Body of pancreas (tissue), 4 donors: ENCODE results near the gene FXR2. TPM values are rescaled to one million over a fixed set of nuclear protein-coding genes. Genes with fewer than 3 reads are reported as not detected.

Experiments used
- ATAC-seq: fragments of 150-250 bp; one replicate; pipeline ENCODE4 v1.9.1; 2016
- DNase-seq, 4 donors: peaks; one replicate each; pipeline ENCODE4 v3.0.0-alpha.2; 2019
- H3K27ac ChIP-seq, 4 donors: fragments of 200-600 bp; sonication (generic); 1 replicate in 3 of 4; 2 replicates in 1 of 4; pipeline versions ENCODE4 v1.5.1 to v1.6.1; 2016 to 2019; ENCODE audit warnings: mild to moderate bottlenecking in 1 of 4, mixed read lengths in 1 of 4, moderate library complexity in 1 of 4
- H3K27me3 ChIP-seq, 2 donors: fragments of 200-600 bp; sonication (generic); one replicate each; pipeline ENCODE4 v1.6.0; 2016; ENCODE audit warnings: mild to moderate bottlenecking in 1 of 2
- H3K36me3 ChIP-seq, 2 donors: fragments of 200-600 bp; sonication (generic); replicated peaks in 1 of 2; 2 replicates each; pipeline ENCODE4 v1.5.1; 2016; ENCODE audit warnings: low read depth in 2 of 2; ENCODE audit not compliant: insufficient read depth in 1 of 2
- H3K4me1 ChIP-seq: fragments of 200-600 bp; sonication (generic); one replicate; pipeline ENCODE4 v1.6.0; 2016
- H3K4me3 ChIP-seq, 2 donors: fragments of 200-600 bp; sonication (generic); 1 replicate in 1 of 2; 2 replicates in 1 of 2; pipeline ENCODE4 v1.5.1; 2016 to 2019
- H3K9me3 ChIP-seq, 3 donors: fragments of 200-600 bp; sonication (generic); 1 replicate in 2 of 3; 2 replicates in 1 of 3; pipeline ENCODE4 v1.5.1; 2016
- CTCF ChIP-seq, 7 experiments: fragments of 450-650 bp in 4 of 7; fragments of 200-600 bp in 3 of 7; sonication (generic) in 3 of 7; IDR thresholded peaks; one replicate each; pipeline ENCODE4 v1.5.1; 2016 to 2019; ENCODE audit warnings: antibody characterized with exemption in 7 of 7
- POLR2A ChIP-seq, 3 donors: fragments of 450-650 bp; IDR thresholded peaks; one replicate each; pipeline ENCODE4 v1.6.1; 2016; ENCODE audit warnings: antibody characterized with exemption in 3 of 3, mild to moderate bottlenecking in 2 of 3
- WGBS, 2 donors: methylation state at CpG; one replicate each; pipeline ENCODE4 v1.1.5; 2017; 5-methylcytosine and 5-hydroxymethylcytosine counted together
- intact Hi-C: fragments of 100-400 bp; cut with DNase I; formaldehyde crosslinking; loops from one replicate; pipeline ENCODE4 v1.15.1; 2023
- total RNA-seq, 2 donors: library from RNA; depleted of rRNA; stranded (reverse); fragments of >200 nt; gene quantifications; one replicate each; pipeline ENCODE4 v1.1.0, GENCODE V29; 2016

The FXR2 gene
- total RNA-seq, 2 donors from 2014 or later = 10.2 to 10.9 TPM

GRCh38 chr17:7558544-7559319 is 56.0 kb downstream of the FXR2 start, which contains the start of gene TNFSF13:
Gene TNFSF13 (plus strand): TSS chr17:7558750. CDS start chr17:7559040, 290 bp downstream.
- peak; percentile 54 to 69 (median 64) for DNase-seq
- intact Hi-C loops = no loop called here
- Histone ChIP-seq H3K4me1 (peaks cover 53% of the 10 kb centered on the region), H3K9me3 (no peaks in the 10 kb centered on the region), H3K27ac (peak within 1 kb of the TSS; percentile 92 to 99 (median 98)), H3K27me3 (no peaks in the 10 kb centered on the region), H3K36me3 (no peaks in the 10 kb centered on the region), H3K4me3 (peak within 1 kb of the TSS; percentile 5 to 39)
- TF ChIP-seq POLR2A (IDR thresholded peaks at IDR 0.05) (peak in 1 of 3 donors; percentile 5), CTCF (IDR thresholded peaks at IDR 0.05) (no peak)
- WGBS, 2 donors = 5 to 6% methylated on average over 16 of the region's 16 CpGs
- ATAC-seq = peak; percentile 12

GRCh38 chr17:7557775-7558543 is 56.7 kb downstream of the FXR2 start:
- ATAC-seq (peak; percentile 76), DNase-seq (peak; percentile 93 to 97 (median 96))
- Histone ChIP-seq H3K9me3 (no peaks in the 10 kb centered on the region), H3K36me3 (no peaks in the 10 kb centered on the region), H3K4me3 (peak overlapping the region in 1 of 2 donors; percentile 5), H3K4me1 (peaks cover 45% of the 10 kb centered on the region), H3K27ac (peak overlapping the region; percentile 92 to 99 (median 98)), H3K27me3 (no peaks in the 10 kb centered on the region)
- intact Hi-C loops = no loop called here
- TF ChIP-seq CTCF (IDR thresholded peaks at IDR 0.05) (peak in 3 of 7 experiments; percentile 11 to 31 (median 23)), POLR2A (IDR thresholded peaks at IDR 0.05) (peak; percentile 69 to 94 (median 91))
- 2 to 3% methylated on average over 15 to 21 of the region's 21 CpGs for WGBS, 2 donors

- H3K27ac ChIP-seq = peak overlapping the region; percentile 92 to 99 (median 98)
- H3K4me3 ChIP-seq = no peak overlapping the region
- ATAC-seq = no peak
- H3K4me1 ChIP-seq = peaks cover 38% of the 10 kb centered on the region
- DNase-seq = no peak
- no peaks in the 10 kb centered on the region for H3K27me3 ChIP-seq
- TF ChIP-seq POLR2A (IDR thresholded peaks at IDR 0.05) (no peak), CTCF (IDR thresholded peaks at IDR 0.05) (no peak)
- no peaks in the 10 kb centered on the region for H3K9me3 ChIP-seq
- intact Hi-C loops = no loop called here
- WGBS, 2 donors = 64 to 67% methylated on average over 11 to 19 of the region's 19 CpGs
- no peaks in the 10 kb centered on the region for H3K36me3 ChIP-seq
These were observed 57.4 kb downstream of the FXR2 start for GRCh38 chr17:7557147-7557764.

- Histone ChIP-seq H3K36me3 (no peaks in the 10 kb centered on the region), H3K4me1 (peaks cover 37% of the 10 kb centered on the region), H3K27ac (no peak overlapping the region), H3K4me3 (no peak overlapping the region), H3K9me3 (no peaks in the 10 kb centered on the region), H3K27me3 (no peaks in the 10 kb centered on the region)
- TF ChIP-seq POLR2A (IDR thresholded peaks at IDR 0.05) (no peak), CTCF (IDR thresholded peaks at IDR 0.05) (no peak)
- WGBS, 2 donors = 64 to 70% methylated on average over 8 to 12 of the region's 12 CpGs
- DNase-seq (no peak), ATAC-seq (no peak)
- intact Hi-C loops = no loop called here
These were observed 58.1 kb downstream of the FXR2 start for GRCh38 chr17:7556627-7557026.
